Measurements from ENCODE around the gene RPS6KB2.

Gene RPS6KB2

GRCh38 chr11:67437082-67437808 lies 9.0 kb downstream of the RPS6KB2 start, which contains the start of gene PTPRCAP:
PTPRCAP (minus strand) TSS chr11:67437682; CDS start chr11:67437619, 63 bp downstream.
- DNase-seq: peak; percentile 85
- Mint-ChIP-seq H3K4me3 (peak within 1 kb of the TSS; percentile 96), H3K27me3 (no peaks in the 10 kb centered on the region), H3K4me1 (ENCODE audit: low read depth) (peaks cover 71% of the 10 kb centered on the region), H3K36me3 (ENCODE audit: low read depth) (peaks cover 75% of the 10 kb centered on the region), H3K27ac (peak within 1 kb of the TSS; percentile 93), H3K9me3 (no peaks in the 10 kb centered on the region)

- Mint-ChIP-seq H3K36me3 (ENCODE audit: low read depth) (peaks cover 69% of the 10 kb centered on the region), H3K4me3 (peak overlapping the region; percentile 96), H3K9me3 (no peaks in the 10 kb centered on the region), H3K27me3 (no peaks in the 10 kb centered on the region), H3K27ac (peak overlapping the region; percentile 93), H3K4me1 (ENCODE audit: low read depth) (peaks cover 71% of the 10 kb centered on the region)
- DNase-seq: no peak
Measured at GRCh38 chr11:67437809-67438157, 9.5 kb downstream of the RPS6KB2 start.

- Mint-ChIP-seq H3K9me3 (no peaks in the 10 kb centered on the region), H3K36me3 (ENCODE audit: low read depth) (peaks cover 64% of the 10 kb centered on the region), H3K4me3 (peak overlapping the region; percentile 96), H3K4me1 (ENCODE audit: low read depth) (peaks cover 69% of the 10 kb centered on the region), H3K27me3 (no peaks in the 10 kb centered on the region), H3K27ac (peak overlapping the region; percentile 96)
- peak; percentile 87 for DNase-seq
Measured at GRCh38 chr11:67438158-67438902, 10.0 kb downstream of the RPS6KB2 start.

GRCh38 chr11:67439321-67440228 lies 11.3 kb downstream of the RPS6KB2 start:
- H3K4me3 Mint-ChIP-seq: peak overlapping the region; percentile 96
- peaks cover 52% of the 10 kb centered on the region for H3K36me3 Mint-ChIP-seq (ENCODE audit: low read depth)
- H3K9me3 Mint-ChIP-seq: no peaks in the 10 kb centered on the region
- H3K27me3 Mint-ChIP-seq: no peaks in the 10 kb centered on the region
- peak overlapping the region; percentile 96 for H3K27ac Mint-ChIP-seq
- peaks cover 65% of the 10 kb centered on the region for H3K4me1 Mint-ChIP-seq (ENCODE audit: low read depth)
- peak; percentile 67 for DNase-seq

GRCh38 chr11:67440229-67441097 lies 12.2 kb downstream of the RPS6KB2 start:
- peaks cover 46% of the 10 kb centered on the region for H3K36me3 Mint-ChIP-seq (ENCODE audit: low read depth)
- peaks cover 67% of the 10 kb centered on the region for H3K4me1 Mint-ChIP-seq (ENCODE audit: low read depth)
- H3K27me3 Mint-ChIP-seq: no peaks in the 10 kb centered on the region
- no peaks in the 10 kb centered on the region for H3K9me3 Mint-ChIP-seq
- DNase-seq: peak; percentile 59
- H3K27ac Mint-ChIP-seq: peak overlapping the region; percentile 96
- peak overlapping the region; percentile 96 for H3K4me3 Mint-ChIP-seq

GRCh38 chr11:67441098-67441563 lies 12.8 kb downstream of the RPS6KB2 start:
- DNase-seq: peak; percentile 43
- Mint-ChIP-seq H3K9me3 (no peaks in the 10 kb centered on the region), H3K36me3 (ENCODE audit: low read depth) (peaks cover 39% of the 10 kb centered on the region), H3K27ac (peak overlapping the region; percentile 96), H3K4me1 (ENCODE audit: low read depth) (peaks cover 70% of the 10 kb centered on the region), H3K27me3 (no peaks in the 10 kb centered on the region), H3K4me3 (no peak overlapping the region)

GRCh38 chr11:67441731-67442351 lies 13.5 kb downstream of the RPS6KB2 start:
- Mint-ChIP-seq H3K27ac (peak overlapping the region; percentile 96), H3K4me1 (ENCODE audit: low read depth) (peaks cover 74% of the 10 kb centered on the region), H3K9me3 (no peaks in the 10 kb centered on the region), H3K36me3 (ENCODE audit: low read depth) (peaks cover 32% of the 10 kb centered on the region), H3K27me3 (no peaks in the 10 kb centered on the region), H3K4me3 (peak overlapping the region; percentile 67)
- peak; percentile 50 for DNase-seq

- peak; percentile 51 for DNase-seq
Measured at GRCh38 chr11:67442504-67443404, 14.5 kb downstream of the RPS6KB2 start.

GRCh38 chr11:67445515-67445914 lies 17.2 kb downstream of the RPS6KB2 start:
- no peak for DNase-seq
- peaks cover 84% of the 10 kb centered on the region for H3K4me1 Mint-ChIP-seq (ENCODE audit: low read depth)

More at GRCh38 chr11:67442504-67443404, 14.5 kb downstream of the RPS6KB2 start:
- peak overlapping the region; percentile 67 for H3K4me3 Mint-ChIP-seq
- peaks cover 83% of the 10 kb centered on the region for H3K4me1 Mint-ChIP-seq (ENCODE audit: low read depth)
- peak overlapping the region; percentile 87 for H3K27ac Mint-ChIP-seq
- no peaks in the 10 kb centered on the region for H3K9me3 Mint-ChIP-seq
- H3K27me3 Mint-ChIP-seq: no peaks in the 10 kb centered on the region
- H3K36me3 Mint-ChIP-seq (ENCODE audit: low read depth): peaks cover 24% of the 10 kb centered on the region

GRCh38 chr11:67448220-67448609 lies 19.9 kb downstream of the RPS6KB2 start:
- Mint-ChIP-seq H3K4me1 (ENCODE audit: low read depth) (peaks cover 65% of the 10 kb centered on the region), H3K4me3 (no peak overlapping the region)

More at GRCh38 chr11:67445515-67445914, 17.2 kb downstream of the RPS6KB2 start:
- no peak overlapping the region for H3K4me3 Mint-ChIP-seq
- peak overlapping the region; percentile 84 for H3K27ac Mint-ChIP-seq
- no peaks in the 10 kb centered on the region for H3K9me3 Mint-ChIP-seq
- H3K36me3 Mint-ChIP-seq (ENCODE audit: low read depth): no peaks in the 10 kb centered on the region
- no peaks in the 10 kb centered on the region for H3K27me3 Mint-ChIP-seq

GRCh38 chr11:67449116-67449844 lies 21.0 kb downstream of the RPS6KB2 start:
- Mint-ChIP-seq H3K27me3 (no peaks in the 10 kb centered on the region), H3K4me3 (no peak overlapping the region), H3K4me1 (ENCODE audit: low read depth) (peaks cover 59% of the 10 kb centered on the region), H3K9me3 (no peaks in the 10 kb centered on the region), H3K36me3 (ENCODE audit: low read depth) (no peaks in the 10 kb centered on the region), H3K27ac (peak overlapping the region; percentile 61)
- DNase-seq: no peak

More at GRCh38 chr11:67448220-67448609, 19.9 kb downstream of the RPS6KB2 start:
- no peaks in the 10 kb centered on the region for H3K36me3 Mint-ChIP-seq (ENCODE audit: low read depth)
- DNase-seq: no peak
- no peaks in the 10 kb centered on the region for H3K9me3 Mint-ChIP-seq
- H3K27ac Mint-ChIP-seq: peak overlapping the region; percentile 57
- H3K27me3 Mint-ChIP-seq: no peaks in the 10 kb centered on the region
